Body of pancreas (tissue), 4 donors: ENCODE results near the gene FBXO27. TPM values are rescaled to one million over a fixed set of nuclear protein-coding genes. Genes with fewer than 3 reads are reported as not detected.

ENCODE experiments used
- ATAC-seq: fragments of 150-250 bp; one replicate; pipeline ENCODE4 v1.9.1; 2016
- DNase-seq, 4 donors: peaks; one replicate each; pipeline ENCODE4 v3.0.0-alpha.2; 2019
- H3K27ac ChIP-seq, 4 donors: fragments of 200-600 bp; sonication (generic); 1 replicate in 3 of 4; 2 replicates in 1 of 4; pipeline versions ENCODE4 v1.5.1 to v1.6.1; 2016 to 2019; ENCODE audit warnings: mild to moderate bottlenecking in 1 of 4, mixed read lengths in 1 of 4, moderate library complexity in 1 of 4
- H3K27me3 ChIP-seq, 2 donors: fragments of 200-600 bp; sonication (generic); one replicate each; pipeline ENCODE4 v1.6.0; 2016; ENCODE audit warnings: mild to moderate bottlenecking in 1 of 2
- H3K36me3 ChIP-seq, 2 donors: fragments of 200-600 bp; sonication (generic); replicated peaks in 1 of 2; 2 replicates each; pipeline ENCODE4 v1.5.1; 2016; ENCODE audit warnings: low read depth in 2 of 2; ENCODE audit not compliant: insufficient read depth in 1 of 2
- H3K4me1 ChIP-seq: fragments of 200-600 bp; sonication (generic); one replicate; pipeline ENCODE4 v1.6.0; 2016
- H3K4me3 ChIP-seq, 2 donors: fragments of 200-600 bp; sonication (generic); 1 replicate in 1 of 2; 2 replicates in 1 of 2; pipeline ENCODE4 v1.5.1; 2016 to 2019
- H3K9me3 ChIP-seq, 3 donors: fragments of 200-600 bp; sonication (generic); 1 replicate in 2 of 3; 2 replicates in 1 of 3; pipeline ENCODE4 v1.5.1; 2016
- POLR2A ChIP-seq, 3 donors: fragments of 450-650 bp; IDR thresholded peaks; one replicate each; pipeline ENCODE4 v1.6.1; 2016; ENCODE audit warnings: antibody characterized with exemption in 3 of 3, mild to moderate bottlenecking in 2 of 3
- WGBS, 2 donors: methylation state at CpG; one replicate each; pipeline ENCODE4 v1.1.5; 2017; 5-methylcytosine and 5-hydroxymethylcytosine counted together
- intact Hi-C: fragments of 100-400 bp; cut with DNase I; formaldehyde crosslinking; loops from one replicate; pipeline ENCODE4 v1.15.1; 2023
- total RNA-seq, 2 donors: library from RNA; depleted of rRNA; stranded (reverse); fragments of >200 nt; gene quantifications; one replicate each; pipeline ENCODE4 v1.1.0, GENCODE V29; 2016
- TF ChIP-seq, protein P1 (sequence below), 7 experiments: fragments of 450-650 bp in 4 of 7; fragments of 200-600 bp in 3 of 7; sonication (generic) in 3 of 7; IDR thresholded peaks; one replicate each; pipeline ENCODE4 v1.5.1; 2016 to 2019; ENCODE audit warnings: antibody characterized with exemption in 7 of 7

Gene FBXO27
- total RNA-seq, 2 donors from 2014 or later, result 0.52 to 4.3 TPM

DNA sequence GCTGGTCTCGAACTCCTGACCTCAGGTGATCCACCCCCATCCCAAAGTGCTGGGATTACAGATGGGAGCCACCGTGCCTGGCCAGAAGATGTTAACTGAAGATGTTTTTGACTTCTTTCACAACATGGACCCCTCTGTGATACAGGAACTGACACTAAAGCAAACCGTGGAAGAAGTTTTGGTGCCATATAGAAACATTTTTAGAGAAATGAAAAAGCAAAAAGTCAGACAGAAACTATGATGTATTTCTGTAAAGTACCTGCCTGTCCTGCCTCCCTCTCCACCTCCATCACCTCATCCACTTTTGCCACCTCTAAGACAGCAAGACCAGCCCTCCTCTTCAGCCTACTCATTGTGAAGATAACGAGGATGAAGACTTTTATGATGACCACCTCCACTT lies 11.3 kb downstream of the FBXO27 start:
- no peaks in the 10 kb centered on the region for H3K9me3 ChIP-seq
- no peaks in the 10 kb centered on the region for H3K36me3 ChIP-seq
- H3K4me1 ChIP-seq, result no peaks in the 10 kb centered on the region
- WGBS, 2 donors, result 89 to 91% methylated on average over 4 of the region's 4 CpGs
- no peak for DNase-seq
- no peak overlapping the region for H3K4me3 ChIP-seq
- H3K27me3 ChIP-seq, result no peaks in the 10 kb centered on the region
- H3K27ac ChIP-seq, result no peak overlapping the region
- ATAC-seq, result no peak
- TF ChIP-seq, protein P1, sequence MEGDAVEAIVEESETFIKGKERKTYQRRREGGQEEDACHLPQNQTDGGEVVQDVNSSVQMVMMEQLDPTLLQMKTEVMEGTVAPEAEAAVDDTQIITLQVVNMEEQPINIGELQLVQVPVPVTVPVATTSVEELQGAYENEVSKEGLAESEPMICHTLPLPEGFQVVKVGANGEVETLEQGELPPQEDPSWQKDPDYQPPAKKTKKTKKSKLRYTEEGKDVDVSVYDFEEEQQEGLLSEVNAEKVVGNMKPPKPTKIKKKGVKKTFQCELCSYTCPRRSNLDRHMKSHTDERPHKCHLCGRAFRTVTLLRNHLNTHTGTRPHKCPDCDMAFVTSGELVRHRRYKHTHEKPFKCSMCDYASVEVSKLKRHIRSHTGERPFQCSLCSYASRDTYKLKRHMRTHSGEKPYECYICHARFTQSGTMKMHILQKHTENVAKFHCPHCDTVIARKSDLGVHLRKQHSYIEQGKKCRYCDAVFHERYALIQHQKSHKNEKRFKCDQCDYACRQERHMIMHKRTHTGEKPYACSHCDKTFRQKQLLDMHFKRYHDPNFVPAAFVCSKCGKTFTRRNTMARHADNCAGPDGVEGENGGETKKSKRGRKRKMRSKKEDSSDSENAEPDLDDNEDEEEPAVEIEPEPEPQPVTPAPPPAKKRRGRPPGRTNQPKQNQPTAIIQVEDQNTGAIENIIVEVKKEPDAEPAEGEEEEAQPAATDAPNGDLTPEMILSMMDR (IDR thresholded peaks at IDR 0.05), result no peak
- no peak for TF ChIP-seq POLR2A (IDR thresholded peaks at IDR 0.05)
- intact Hi-C loops, result no loop called here

- ATAC-seq, result no peak
Measured at GRCh38 chr19:39017646-39018045, 14.7 kb downstream of the FBXO27 start.

GRCh38 chr19:39017026-39017425 lies 15.3 kb downstream of the FBXO27 start:
- no peaks in the 10 kb centered on the region for H3K27me3 ChIP-seq
- intact Hi-C loops, result no loop called here
- 87 to 88% methylated on average over 6 of the region's 6 CpGs for WGBS, 2 donors

More at GRCh38 chr19:39017646-39018045, 14.7 kb downstream of the FBXO27 start:
- 92 to 93% methylated on average over 4 of the region's 4 CpGs for WGBS, 2 donors
- Histone ChIP-seq H3K36me3 (no peaks in the 10 kb centered on the region), H3K27me3 (no peaks in the 10 kb centered on the region), H3K9me3 (no peaks in the 10 kb centered on the region), H3K4me1 (no peaks in the 10 kb centered on the region), H3K27ac (no peak overlapping the region), H3K4me3 (no peak overlapping the region)
- intact Hi-C loops, result no loop called here
- no peak for DNase-seq
- TF ChIP-seq, protein P1 (IDR thresholded peaks at IDR 0.05), result no peak
- no peak for TF ChIP-seq POLR2A (IDR thresholded peaks at IDR 0.05)

DNA sequence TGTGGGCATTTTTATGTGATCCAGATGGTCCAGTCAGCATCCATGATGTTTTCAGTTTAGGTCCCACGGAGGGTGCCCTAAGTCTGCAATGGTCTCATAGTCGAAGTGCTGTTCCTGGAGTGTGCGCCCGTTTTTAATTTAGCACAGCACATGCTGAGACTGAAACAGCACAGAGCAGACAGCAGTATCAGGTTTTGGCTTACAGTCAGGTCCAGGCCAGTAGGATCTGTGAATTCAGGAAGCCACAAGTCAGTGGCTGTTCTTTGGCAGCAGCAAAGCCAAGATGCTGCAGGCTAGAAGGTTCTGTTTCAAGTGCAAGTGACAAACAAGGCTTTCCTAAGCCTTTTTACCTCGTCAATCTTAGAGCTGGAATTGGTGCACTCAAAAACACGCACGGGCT lies 18.3 kb downstream of the FBXO27 start:
- 79 to 90% methylated on average over 7 of the region's 7 CpGs for WGBS, 2 donors
- H3K4me3 ChIP-seq, result no peak overlapping the region
- H3K9me3 ChIP-seq, result no peaks in the 10 kb centered on the region
- no peaks in the 10 kb centered on the region for H3K36me3 ChIP-seq
- TF ChIP-seq POLR2A (IDR thresholded peaks at IDR 0.05), result no peak
- intact Hi-C loops, result no loop called here
- no peaks in the 10 kb centered on the region for H3K4me1 ChIP-seq
- H3K27ac ChIP-seq, result no peak overlapping the region
- DNase-seq (no peak), ATAC-seq (no peak)
- no peaks in the 10 kb centered on the region for H3K27me3 ChIP-seq

More at GRCh38 chr19:39017026-39017425, 15.3 kb downstream of the FBXO27 start:
- Histone ChIP-seq H3K27ac (no peak overlapping the region), H3K4me3 (no peak overlapping the region), H3K4me1 (no peaks in the 10 kb centered on the region), H3K9me3 (no peaks in the 10 kb centered on the region), H3K36me3 (no peaks in the 10 kb centered on the region)
- TF ChIP-seq POLR2A (IDR thresholded peaks at IDR 0.05), result no peak
- TF ChIP-seq, protein P1 (IDR thresholded peaks at IDR 0.05), result no peak
- DNase-seq (no peak), ATAC-seq (no peak)

- Histone ChIP-seq H3K4me1 (no peaks in the 10 kb centered on the region), H3K4me3 (no peak overlapping the region), H3K27ac (no peak overlapping the region), H3K36me3 (no peaks in the 10 kb centered on the region), H3K9me3 (no peaks in the 10 kb centered on the region), H3K27me3 (no peaks in the 10 kb centered on the region)
- DNase-seq (no peak), ATAC-seq (no peak)
- 90% methylated on average over 6 of the region's 6 CpGs for WGBS, 2 donors
- intact Hi-C loops, result no loop called here
- TF ChIP-seq POLR2A (IDR thresholded peaks at IDR 0.05), result no peak
- TF ChIP-seq, protein P1 (IDR thresholded peaks at IDR 0.05), result no peak
Measured at GRCh38 chr19:39009001-39009400, 23.3 kb downstream of the FBXO27 start.
